ENCODE data around the gene MPST.

DNA sequence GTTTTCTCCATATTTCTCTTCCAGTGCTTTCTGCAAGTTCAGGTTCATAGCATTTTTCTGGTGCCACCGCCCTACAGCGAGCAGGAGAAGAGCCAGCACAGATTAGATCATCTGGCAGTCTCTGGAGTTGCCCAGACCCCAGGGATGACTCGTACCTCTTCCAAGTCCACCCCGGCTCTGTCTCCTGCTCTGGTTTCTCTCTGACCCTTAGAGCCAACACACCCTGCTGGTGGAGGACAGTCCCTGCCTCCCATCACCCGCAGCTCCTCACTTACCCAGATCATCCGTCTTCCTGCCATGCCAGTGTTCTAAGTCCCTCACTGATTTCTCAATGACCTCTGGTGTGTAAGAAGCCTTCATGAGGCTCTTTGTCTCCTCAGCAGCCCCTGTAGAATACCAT is 28.3 kb upstream of the MPST start:
- TF ChIP-seq, protein P1, sequence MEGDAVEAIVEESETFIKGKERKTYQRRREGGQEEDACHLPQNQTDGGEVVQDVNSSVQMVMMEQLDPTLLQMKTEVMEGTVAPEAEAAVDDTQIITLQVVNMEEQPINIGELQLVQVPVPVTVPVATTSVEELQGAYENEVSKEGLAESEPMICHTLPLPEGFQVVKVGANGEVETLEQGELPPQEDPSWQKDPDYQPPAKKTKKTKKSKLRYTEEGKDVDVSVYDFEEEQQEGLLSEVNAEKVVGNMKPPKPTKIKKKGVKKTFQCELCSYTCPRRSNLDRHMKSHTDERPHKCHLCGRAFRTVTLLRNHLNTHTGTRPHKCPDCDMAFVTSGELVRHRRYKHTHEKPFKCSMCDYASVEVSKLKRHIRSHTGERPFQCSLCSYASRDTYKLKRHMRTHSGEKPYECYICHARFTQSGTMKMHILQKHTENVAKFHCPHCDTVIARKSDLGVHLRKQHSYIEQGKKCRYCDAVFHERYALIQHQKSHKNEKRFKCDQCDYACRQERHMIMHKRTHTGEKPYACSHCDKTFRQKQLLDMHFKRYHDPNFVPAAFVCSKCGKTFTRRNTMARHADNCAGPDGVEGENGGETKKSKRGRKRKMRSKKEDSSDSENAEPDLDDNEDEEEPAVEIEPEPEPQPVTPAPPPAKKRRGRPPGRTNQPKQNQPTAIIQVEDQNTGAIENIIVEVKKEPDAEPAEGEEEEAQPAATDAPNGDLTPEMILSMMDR (IDR thresholded peaks at IDR 0.05), result no peak
- TF ChIP-seq POLR2A (IDR thresholded peaks at IDR 0.05) (no peak), EP300 (IDR thresholded peaks at IDR 0.05) (no peak)
